ENCODE measurements around the gene GPRC5D. TPM values are rescaled to one million over a fixed set of nuclear protein-coding genes. Genes with fewer than 3 reads are reported as not detected.

Gene GPRC5D
- total RNA-seq, 1 experiment from 2014 or later: not detected

GRCh38 chr12:12979731-12980259 lies 27.8 kb upstream of the GPRC5D start:
- peak; percentile 89 for DNase-seq (ENCODE audit: low read depth)

DNA sequence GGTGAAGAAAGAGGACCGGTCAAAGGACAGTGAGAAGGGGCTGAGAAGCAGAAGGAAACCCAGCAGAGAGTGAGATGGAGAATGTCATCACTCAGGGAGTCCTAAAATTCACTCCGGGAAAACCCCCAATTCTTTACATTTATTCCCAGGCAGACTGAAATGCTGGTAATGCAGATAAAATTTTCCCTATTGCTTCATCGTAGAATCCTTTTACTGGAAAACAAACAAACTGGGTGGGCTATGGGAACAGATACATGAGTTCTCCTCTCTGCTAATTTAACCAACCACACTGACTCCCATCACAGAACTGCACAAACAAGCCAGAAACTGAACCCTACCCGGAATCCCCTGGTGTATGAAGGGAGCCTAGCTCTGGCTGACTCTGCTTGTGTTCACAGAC lies 27.2 kb upstream of the GPRC5D start:
- DNase-seq (ENCODE audit: low read depth): no peak

GRCh38 chr12:12977231-12977630 lies 25.3 kb upstream of the GPRC5D start:
- DNase-seq (ENCODE audit: low read depth): peak; percentile 26

DNA sequence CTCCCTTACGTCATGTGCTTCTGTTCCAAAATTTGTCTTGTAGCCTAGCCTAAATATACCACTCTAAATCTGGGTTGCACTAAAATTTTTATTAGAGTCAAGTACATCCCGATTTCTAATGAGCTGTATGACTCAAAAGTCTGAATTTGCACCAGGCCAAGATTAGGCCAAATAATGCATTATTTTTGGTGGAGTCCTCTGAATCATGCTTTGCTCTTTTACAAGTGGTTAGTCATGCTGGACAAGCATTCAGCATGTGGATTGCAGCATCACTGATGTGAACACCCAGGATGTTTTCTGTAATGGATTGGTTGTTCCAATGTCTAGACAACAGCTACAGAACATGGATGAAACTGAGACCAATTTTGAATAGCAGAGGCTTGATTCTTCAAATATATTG lies 24.4 kb upstream of the GPRC5D start:
- DNase-seq (ENCODE audit: low read depth): peak; percentile 93

GRCh38 chr12:12975322-12976077 lies 23.5 kb upstream of the GPRC5D start:
- peak; percentile 79 for DNase-seq (ENCODE audit: low read depth)

DNA sequence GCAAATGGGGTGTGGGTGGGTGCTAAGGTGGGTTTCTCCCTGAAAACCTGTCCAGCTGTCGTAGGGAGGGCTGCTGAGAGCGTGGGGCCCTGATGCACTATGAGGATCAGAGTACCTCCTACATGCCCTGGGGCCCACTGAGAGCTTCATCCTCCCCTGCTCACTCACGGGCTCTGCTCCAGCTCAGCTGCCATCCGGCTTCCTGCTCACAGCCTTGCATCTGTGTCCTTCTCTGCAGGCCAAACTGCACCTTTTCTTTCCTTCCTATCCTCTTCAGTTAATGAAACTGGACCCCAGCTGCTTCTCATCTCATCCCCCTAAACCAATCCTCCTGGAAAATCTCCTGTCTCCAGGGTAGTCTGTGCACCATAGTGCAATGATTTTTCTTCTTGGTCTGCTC lies 22.2 kb upstream of the GPRC5D start:
- no peak for DNase-seq (ENCODE audit: low read depth)

DNA sequence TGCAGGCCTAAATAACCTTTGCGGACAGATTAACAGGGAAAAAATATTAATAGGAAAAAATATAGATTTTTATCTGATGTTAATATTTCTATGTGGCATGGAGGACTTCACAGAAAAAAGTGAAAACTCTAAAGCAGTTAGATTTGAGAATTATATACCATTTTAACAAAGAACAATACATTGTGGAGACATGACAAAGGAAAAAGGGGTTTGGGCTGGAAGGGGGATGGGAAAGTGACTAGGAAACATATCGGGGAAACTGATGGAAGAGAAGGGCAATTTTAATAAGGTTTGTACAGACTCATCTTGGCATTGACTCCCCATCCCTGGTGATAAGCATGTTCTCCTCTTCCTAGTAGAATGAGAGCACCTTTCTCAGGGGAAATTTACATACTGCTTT lies 21.0 kb upstream of the GPRC5D start:
- no peak for DNase-seq (ENCODE audit: low read depth)

DNA sequence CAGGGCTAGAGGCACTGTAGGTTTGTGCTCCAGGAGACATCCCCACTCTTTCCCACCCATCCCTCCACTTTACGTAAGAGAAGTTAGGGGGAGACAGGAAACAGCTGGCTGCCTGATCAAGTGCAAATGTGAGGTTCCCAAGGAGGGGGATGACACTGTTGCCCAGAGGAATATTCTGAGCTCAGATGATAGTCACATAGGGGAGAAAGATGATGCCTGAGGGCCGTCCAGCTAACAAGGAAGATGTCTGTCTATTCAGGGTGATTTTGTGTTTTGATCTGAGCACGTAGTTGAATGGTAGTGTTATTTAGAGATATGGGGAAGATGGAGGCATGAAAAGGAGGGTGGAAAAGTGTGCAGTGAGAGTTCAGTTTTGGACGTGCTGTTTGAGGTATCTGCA lies 13.9 kb upstream of the GPRC5D start:
- no peak for DNase-seq (ENCODE audit: low read depth)

- no peak for DNase-seq (ENCODE audit: low read depth)
Measured at GRCh38 chr12:12964255-12964654, 12.3 kb upstream of the GPRC5D start.

DNA sequence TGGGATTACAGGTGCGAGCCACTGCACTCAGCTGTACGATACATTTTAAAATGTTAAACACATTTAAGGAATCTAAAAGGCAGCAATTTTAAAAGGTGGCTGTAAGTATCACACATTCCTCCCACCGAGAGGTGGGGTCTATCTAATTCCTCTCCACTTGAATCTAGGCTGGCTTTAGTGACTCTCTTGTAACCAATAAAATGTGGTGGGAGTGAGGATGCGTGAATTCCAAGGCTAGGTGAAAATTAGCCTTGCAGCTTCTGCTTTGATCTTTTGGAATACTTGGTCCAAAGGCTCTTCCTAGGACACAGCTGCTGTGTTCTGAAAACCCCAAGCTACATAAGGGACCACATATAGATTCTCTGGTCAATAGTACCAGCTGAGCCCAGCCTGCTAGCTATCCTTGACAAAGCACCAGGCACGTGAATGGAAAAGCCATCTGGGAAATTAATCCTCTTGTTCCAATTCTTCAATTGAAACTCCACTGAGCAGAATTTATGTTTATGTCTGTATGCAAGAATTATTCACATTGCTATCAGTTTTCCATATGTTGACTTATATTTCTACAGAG lies 8.8 kb upstream of the GPRC5D start:
- DNase-seq (ENCODE audit: low read depth): no peak

DNA sequence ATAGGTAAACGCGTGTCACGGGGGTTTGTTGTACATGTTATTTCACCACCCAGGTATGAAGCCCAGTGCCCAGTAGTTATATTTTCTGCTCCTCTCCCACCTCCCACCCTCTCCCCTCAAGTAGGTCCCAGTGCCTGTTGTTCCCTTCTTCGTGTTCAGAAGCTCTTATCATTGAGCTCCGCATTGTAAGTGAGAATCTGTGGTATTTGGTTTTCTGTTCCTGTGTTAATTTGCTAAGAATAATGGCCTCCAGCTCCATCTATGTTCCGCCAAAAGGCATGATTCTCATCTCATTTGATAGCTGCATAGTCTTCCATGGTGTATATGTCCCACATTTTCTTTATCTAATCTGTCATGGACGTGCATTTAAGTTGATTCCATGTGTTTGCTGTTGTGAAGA lies 6.9 kb upstream of the GPRC5D start:
- DNase-seq (ENCODE audit: low read depth): no peak

DNA sequence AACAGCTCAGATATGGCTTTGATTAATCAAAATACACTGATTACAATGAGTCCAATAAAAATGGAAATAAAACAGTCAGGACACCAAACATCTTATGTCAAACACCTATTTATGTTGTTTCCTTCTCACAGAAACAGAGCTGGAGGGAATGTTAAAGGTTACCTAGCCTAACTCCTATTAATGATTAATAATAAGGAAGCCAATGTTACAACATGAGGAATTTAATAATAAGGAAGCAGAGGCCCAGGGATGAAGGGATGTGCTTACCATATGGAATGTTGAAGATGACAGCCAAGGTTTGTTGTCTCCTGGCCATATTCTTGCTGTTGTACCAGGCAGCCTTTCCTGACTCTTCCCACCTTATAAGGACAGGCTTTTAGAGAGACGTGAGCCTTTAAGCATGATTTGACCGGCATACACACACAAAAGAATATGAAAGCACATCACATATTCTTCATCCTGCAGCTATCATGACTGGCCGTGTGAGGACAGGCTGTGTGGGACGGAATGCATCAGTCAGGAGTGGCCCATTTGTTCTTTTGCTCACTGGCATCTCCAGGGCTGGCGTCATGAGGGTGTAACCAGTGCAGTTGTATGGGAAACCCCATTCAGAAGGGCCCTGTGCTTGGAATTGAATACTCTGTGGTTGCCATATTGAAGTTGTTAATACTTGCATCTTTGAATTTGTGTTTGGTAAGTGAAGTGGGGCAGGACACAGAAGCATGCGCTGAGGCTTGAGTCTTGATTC lies 3.1 kb upstream of the GPRC5D start:
- no peak for DNase-seq (ENCODE audit: low read depth)

DNA sequence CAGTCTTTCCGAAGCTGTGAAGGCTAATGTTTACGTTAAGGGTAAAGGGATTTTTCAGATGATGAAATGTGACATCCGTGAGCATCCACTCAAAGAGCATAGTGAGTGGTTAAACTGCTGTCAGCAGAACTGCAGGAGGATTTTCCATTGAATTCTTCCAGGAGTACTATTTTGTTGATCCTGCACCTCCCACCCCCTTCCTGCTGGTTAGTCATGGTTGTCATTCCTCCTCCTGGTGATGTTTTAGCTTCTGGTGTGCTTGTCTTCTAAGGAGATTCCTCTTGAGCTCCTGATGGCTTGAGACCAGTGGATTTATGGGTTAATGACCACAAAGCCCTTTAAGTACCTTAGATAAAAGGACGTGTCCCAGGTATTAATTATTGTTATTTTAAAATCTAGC lies 2.4 kb upstream of the GPRC5D start:
- DNase-seq (ENCODE audit: low read depth): no peak

GRCh38 chr12:12951504-12951903 lies 466 bp downstream of the GPRC5D start:
- no peak for DNase-seq (ENCODE audit: low read depth)

DNA sequence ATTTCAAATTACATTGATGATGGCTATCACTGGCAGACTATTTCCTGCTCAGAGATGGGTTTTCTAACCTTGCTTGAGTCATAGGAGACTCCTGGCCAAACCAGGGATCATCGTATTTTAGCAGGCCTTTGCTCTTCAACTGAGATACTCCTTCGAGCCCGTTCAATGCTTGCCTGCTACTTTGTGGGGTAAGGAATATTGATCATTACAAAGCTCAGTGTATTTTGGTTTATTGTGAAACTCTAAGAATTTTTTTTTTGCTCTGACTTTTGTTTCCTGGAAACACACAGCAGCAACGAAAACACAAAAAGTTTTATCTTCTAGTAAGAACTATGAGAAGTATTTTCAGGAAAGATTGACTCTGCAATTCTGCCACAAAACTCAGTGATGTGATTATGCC lies 4.1 kb downstream of the GPRC5D start:
- DNase-seq (ENCODE audit: low read depth): no peak

DNA sequence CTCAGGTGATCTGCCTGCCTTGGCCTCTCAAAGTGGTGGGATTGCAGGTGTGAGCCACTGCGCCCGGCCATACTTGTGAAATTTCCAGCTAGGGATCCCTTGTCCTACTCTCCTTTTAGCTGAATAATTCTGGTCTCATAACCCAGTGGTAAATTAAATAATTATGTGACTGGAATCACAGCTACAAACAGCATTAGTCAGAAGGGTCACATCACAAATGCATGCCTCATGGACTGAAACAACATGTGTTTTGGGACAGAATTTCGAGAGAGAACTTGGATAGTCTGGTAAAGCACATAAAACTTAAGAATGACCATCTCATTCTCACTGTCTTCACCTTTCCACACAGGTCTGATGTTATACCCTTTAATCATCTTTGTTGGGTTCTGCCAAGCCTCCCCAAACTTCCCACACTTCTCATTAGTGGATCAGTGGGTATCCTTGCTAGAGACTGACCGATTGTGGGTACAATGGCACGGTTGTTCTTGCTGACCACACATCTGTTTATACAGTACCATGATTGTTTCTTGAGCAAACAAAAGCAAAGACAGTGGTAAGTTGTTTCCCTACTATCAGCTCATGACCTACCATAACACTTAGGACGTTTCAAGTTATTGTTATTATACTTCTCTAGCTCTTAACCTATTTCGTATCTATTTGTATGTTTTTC lies 5.1 kb downstream of the GPRC5D start:
- DNase-seq (ENCODE audit: low read depth): no peak

GRCh38 chr12:12945591-12945990 lies 6.4 kb downstream of the GPRC5D start:
- DNase-seq (ENCODE audit: low read depth): no peak

DNA sequence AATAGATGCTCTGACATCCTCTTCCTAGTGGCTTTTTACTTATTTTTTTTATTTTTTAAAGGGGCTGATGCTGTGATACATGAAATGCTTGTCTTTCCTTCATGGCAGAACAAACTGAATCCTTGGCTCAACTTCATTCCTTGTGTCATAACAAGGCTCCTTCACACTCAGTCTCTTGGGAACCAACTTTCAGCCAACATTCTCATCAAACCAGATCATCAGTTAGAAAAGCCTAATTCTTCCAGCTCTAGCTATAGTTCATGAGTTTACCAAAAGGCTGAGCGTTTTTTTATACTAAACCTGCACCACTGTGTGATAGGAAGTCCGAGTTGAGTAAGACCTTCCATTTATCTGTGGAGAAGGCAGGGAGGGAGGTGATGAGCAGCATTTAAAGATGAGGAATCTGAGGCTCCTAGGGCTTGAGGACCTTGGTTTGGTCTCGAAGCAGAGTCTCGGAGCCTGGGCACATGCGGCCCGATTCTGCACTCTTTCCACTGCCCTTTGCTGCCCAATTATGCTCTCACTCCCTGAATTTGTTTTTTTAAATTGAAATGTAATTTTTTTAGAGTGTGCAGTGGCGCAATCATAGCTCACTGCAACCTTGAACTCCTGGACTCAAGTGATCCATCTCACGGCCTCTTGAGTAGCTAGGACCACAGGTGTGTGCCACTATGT lies 8.2 kb downstream of the GPRC5D start:
- DNase-seq (ENCODE audit: low read depth): no peak

DNA sequence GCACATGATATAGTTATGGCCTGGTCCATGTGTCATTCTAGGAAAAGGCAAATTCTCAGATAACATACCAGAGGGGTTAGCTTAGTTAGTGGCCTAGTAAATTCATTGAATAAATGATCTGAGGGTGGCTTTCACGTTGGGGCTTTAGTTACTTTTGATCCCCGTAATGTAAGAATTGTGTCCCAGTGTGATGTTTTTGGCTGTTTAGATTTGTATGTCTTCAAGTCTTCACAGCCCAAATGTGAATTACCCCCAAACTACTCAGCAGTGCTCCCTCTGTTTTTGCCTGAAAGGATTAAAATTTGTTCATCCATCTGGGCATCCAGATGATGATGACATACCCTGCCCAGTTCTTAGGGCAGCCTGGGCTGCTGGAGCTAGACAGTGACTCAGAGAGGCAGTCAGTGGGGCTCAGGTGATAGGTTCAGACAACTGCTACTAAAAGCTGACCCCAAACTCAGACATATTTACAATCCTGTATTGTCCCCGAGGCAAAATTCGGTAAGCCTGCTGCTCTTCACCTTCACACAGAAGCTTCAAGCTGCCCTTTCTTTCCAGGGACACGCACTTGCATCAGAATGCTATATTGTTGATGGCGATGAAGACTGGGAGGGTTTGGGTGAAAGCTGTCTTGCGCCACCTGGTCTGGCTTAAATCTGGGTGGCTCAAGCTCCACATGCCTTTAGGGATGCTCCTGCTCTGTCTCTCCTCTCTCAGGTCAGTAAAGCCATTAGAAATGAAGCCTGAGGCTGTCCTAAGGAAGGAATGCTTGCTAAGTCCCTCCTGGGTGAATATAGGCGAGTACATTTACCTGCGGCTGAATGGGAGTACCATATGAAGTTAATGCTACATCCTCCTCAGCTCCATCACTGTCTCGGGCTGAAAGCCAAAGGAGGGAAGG lies 10.3 kb downstream of the GPRC5D start:
- DNase-seq (ENCODE audit: low read depth): peak; percentile 42

- DNase-seq (ENCODE audit: low read depth): no peak
Measured at GRCh38 chr12:12939888-12940287, 12.1 kb downstream of the GPRC5D start.

DNA sequence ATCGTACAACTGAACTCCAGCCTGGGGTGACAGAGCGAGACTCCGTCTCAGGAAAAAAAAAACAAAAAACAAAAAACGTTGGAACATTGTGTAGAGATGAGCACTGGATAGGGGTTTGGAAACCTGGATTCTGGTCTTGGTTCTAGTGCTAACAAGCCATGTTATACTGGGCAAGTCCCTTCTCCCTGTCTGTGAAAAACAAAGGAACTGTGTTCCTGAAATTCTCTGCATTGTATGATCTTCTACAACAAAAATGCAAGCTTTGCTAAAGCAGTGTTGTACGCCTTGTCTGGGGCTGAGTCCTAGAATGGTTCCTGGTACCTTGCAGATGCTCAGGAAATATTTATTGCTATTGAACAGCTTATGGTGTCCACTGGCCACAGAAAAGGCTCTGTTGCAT lies 13.4 kb downstream of the GPRC5D start:
- no peak for DNase-seq (ENCODE audit: low read depth)
